IMR-90 (cell line): ENCODE data around the gene CD7. TPM values are rescaled to one million over a fixed set of nuclear protein-coding genes. Genes with fewer than 3 reads are reported as not detected.

Source experiments
- ATAC-seq: fragments of 200-7000 bp; cut with Tn5 transposase; 2 replicates; pipeline ENCODE4 v1.9.1; 2020; ENCODE audit warnings: low read depth, mild to moderate bottlenecking, moderate library complexity
- BruUV-seq: library from RNA; stranded (reverse); fragments of 400-500 nt; replicated peaks from 2 replicates; lab custom pipeline; 2021; lab: Mats Ljungman, UMichigan
- CTCF ChIA-PET: fragments of 300-600 bp; formaldehyde crosslinking; extraction: SDS; loops from one replicate; lab custom pipeline; 2021; ENCODE audit warnings: antibody characterized with exemption; lab: Yijun Ruan, JAX
- POLR2A ChIA-PET: fragments of 300-600 bp; sonication (Branson Sonifier 250); formaldehyde crosslinking; loops from one replicate; lab custom pipeline; 2022; ENCODE audit warnings: antibody characterized with exemption; ENCODE audit not compliant: unreplicated experiment; lab: Charles Lee
- DNase-seq: peaks from one replicate; pipeline ENCODE4 v3.0.0; 2013
- H2AFZ ChIP-seq: replicated peaks from 2 replicates; pipeline ENCODE3; 2013; ENCODE audit warnings: low read length, mild to moderate bottlenecking; ENCODE audit not compliant: poor library complexity
- H2AK5ac ChIP-seq: 2 replicates; pipeline ENCODE4 v1.6.1; 2013; ENCODE audit warnings: low read depth, low read length, inconsistent platforms
- H2AK9ac ChIP-seq: replicated peaks from 2 replicates; pipeline ENCODE3; 2013; ENCODE audit warnings: mild to moderate bottlenecking, low read depth, low read length, moderate library complexity; ENCODE audit not compliant: poor library complexity
- H2BK120ac ChIP-seq: 2 replicates; pipeline ENCODE4 v1.6.1; 2013; ENCODE audit warnings: low read depth, low read length, inconsistent platforms
- H2BK15ac ChIP-seq: 3 replicates; pipeline ENCODE4 v1.6.1; 2013; ENCODE audit warnings: low read depth, low read length, inconsistent platforms
- H2BK20ac ChIP-seq: 2 replicates; pipeline ENCODE4 v1.6.1; 2013; ENCODE audit warnings: low read depth, mild to moderate bottlenecking, inconsistent platforms, low read length, moderate library complexity
- H2BK5ac ChIP-seq: 2 replicates; pipeline ENCODE4 v1.6.1; 2013; ENCODE audit warnings: mild to moderate bottlenecking, low read depth, low read length, inconsistent platforms; ENCODE audit not compliant: poor library complexity, severe bottlenecking
- H3K14ac ChIP-seq: replicated peaks from 2 replicates; pipeline ENCODE4 v1.6.1; 2013; ENCODE audit warnings: low read depth, low read length, inconsistent platforms
- H3K18ac ChIP-seq: 2 replicates; pipeline ENCODE4 v1.6.1; 2013; ENCODE audit warnings: low read depth, low read length, control low read depth
- H3K23ac ChIP-seq: 2 replicates; pipeline ENCODE4 v1.6.1; 2013; ENCODE audit warnings: low read depth, low read length, inconsistent platforms
- H3K27ac ChIP-seq: 2 replicates; pipeline ENCODE4 v1.5.1; 2013; ENCODE audit warnings: mild to moderate bottlenecking, control low read depth, low read length; ENCODE audit not compliant: insufficient read depth
- H3K27me3 ChIP-seq: 2 replicates; pipeline ENCODE4 v1.6.1; 2013; ENCODE audit warnings: low read length; ENCODE audit not compliant: control insufficient read depth, insufficient read depth
- H3K36me3 ChIP-seq: 2 replicates; pipeline ENCODE4 v1.6.1; 2013; ENCODE audit warnings: low read length, mixed read lengths; ENCODE audit not compliant: control insufficient read depth, insufficient read depth
- H3K4ac ChIP-seq: 2 replicates; pipeline ENCODE4 v1.6.1; 2013; ENCODE audit warnings: low read depth, low read length, inconsistent platforms
- H3K4me1 ChIP-seq: 2 replicates; pipeline ENCODE4 v1.6.1; 2013; ENCODE audit warnings: low read length, mixed read lengths; ENCODE audit not compliant: control insufficient read depth, insufficient read depth
- H3K4me2 ChIP-seq: 2 replicates; pipeline ENCODE4 v1.6.1; 2013; ENCODE audit warnings: low read depth, mild to moderate bottlenecking, control low read depth, low read length, moderate library complexity
- H3K4me3 ChIP-seq: 2 replicates; pipeline ENCODE4 v1.5.1; 2013; ENCODE audit warnings: low read depth, mild to moderate bottlenecking, control low read depth, low read length, moderate library complexity; ENCODE audit not compliant: insufficient read depth
- H3K56ac ChIP-seq: 2 replicates; pipeline ENCODE4 v1.6.1; 2013; ENCODE audit warnings: low read length, inconsistent platforms; ENCODE audit not compliant: insufficient read depth; ENCODE audit errors: extremely low read depth
- H3K79me1 ChIP-seq, 2 experiments: 2 replicates each; pipeline ENCODE4 v1.6.1; 2013; ENCODE audit warnings: low read length in 2 of 2, inconsistent platforms in 1 of 2, low read depth in 1 of 2
- H3K9ac ChIP-seq: 2 replicates; pipeline ENCODE4 v1.6.1; 2013; ENCODE audit warnings: low read depth, low read length, control low read depth
- H3K9me1 ChIP-seq: 2 replicates; pipeline ENCODE4 v1.6.1; 2013; ENCODE audit warnings: low read length, inconsistent platforms; ENCODE audit not compliant: insufficient read depth
- H3K9me3 ChIP-seq: 2 replicates; pipeline ENCODE4 v1.6.1; 2013; ENCODE audit warnings: low read length; ENCODE audit not compliant: control insufficient read depth, insufficient read depth
- H4K20me1 ChIP-seq: 2 replicates; pipeline ENCODE4 v1.6.1; 2013; ENCODE audit warnings: low read length, inconsistent platforms; ENCODE audit not compliant: insufficient read depth
- H4K5ac ChIP-seq: 2 replicates; pipeline ENCODE4 v1.6.1; 2013; ENCODE audit warnings: mild to moderate bottlenecking, low read depth, low read length, control low read depth
- H4K8ac ChIP-seq, 2 experiments: 2 replicates each; pipeline ENCODE4 v1.6.1; 2013; ENCODE audit warnings: low read depth in 2 of 2, low read length in 2 of 2, control low read depth in 1 of 2, inconsistent platforms in 1 of 2
- H4K91ac ChIP-seq: 2 replicates; pipeline ENCODE4 v1.6.1; 2013; ENCODE audit warnings: low read depth, low read length, inconsistent platforms; ENCODE audit not compliant: insufficient read depth
- BHLHE40 ChIP-seq: fragments of 150-350 bp; IDR thresholded peaks from 2 replicates; pipeline ENCODE4 v1.6.1; 2016; ENCODE audit warnings: mild to moderate bottlenecking, low read depth, low read length
- CEBPB ChIP-seq: IDR thresholded peaks from 2 replicates; pipeline ENCODE4 v1.6.1; 2012; ENCODE audit warnings: low read depth, low read length, improper control_type of control experiment
- CHD1 ChIP-seq: IDR thresholded peaks from 2 replicates; pipeline ENCODE4 v1.6.1; 2012; ENCODE audit warnings: low read depth, low read length, improper control_type of control experiment
- ELK1 ChIP-seq: fragments of 150-350 bp; IDR thresholded peaks from 2 replicates; pipeline ENCODE4 v1.6.1; 2016; ENCODE audit warnings: low read depth, mild to moderate bottlenecking, low read length, moderate library complexity, borderline replicate concordance
- FOS ChIP-seq: fragments of 150-350 bp; IDR thresholded peaks from 2 replicates; pipeline ENCODE4 v1.6.1; 2016; ENCODE audit warnings: low read depth, low read length
- MAFK ChIP-seq: IDR thresholded peaks from 2 replicates; pipeline ENCODE4 v1.6.1; 2012; ENCODE audit warnings: low read depth, low read length, improper control_type of control experiment
- MAZ ChIP-seq: IDR thresholded peaks from 2 replicates; pipeline ENCODE4 v1.6.1; 2012; ENCODE audit warnings: low read depth, mild to moderate bottlenecking, low read length, improper control_type of control experiment, moderate library complexity, borderline replicate concordance
- MXI1 ChIP-seq: IDR thresholded peaks from 2 replicates; pipeline ENCODE4 v1.6.1; 2012; ENCODE audit warnings: low read depth, mild to moderate bottlenecking, low read length, moderate library complexity, borderline replicate concordance
- NFE2L2 ChIP-seq: fragments of 150-350 bp; IDR thresholded peaks from 2 replicates; pipeline ENCODE4 v1.6.1; 2016; ENCODE audit warnings: low read depth, mild to moderate bottlenecking, low read length
- POLR2A ChIP-seq: IDR thresholded peaks from 2 replicates; pipeline ENCODE4 v1.6.1; 2012; ENCODE audit warnings: mild to moderate bottlenecking, low read depth, low read length
- RAD21 ChIP-seq: IDR thresholded peaks from 2 replicates; pipeline ENCODE4 v1.6.1; 2012; ENCODE audit warnings: low read length, improper control_type of control experiment
- RCOR1 ChIP-seq: IDR thresholded peaks from 2 replicates; pipeline ENCODE4 v1.6.1; 2012; ENCODE audit warnings: mild to moderate bottlenecking, low read length, improper control_type of control experiment; ENCODE audit not compliant: insufficient replicate concordance
- RFX5 ChIP-seq: IDR thresholded peaks from 2 replicates; pipeline ENCODE4 v1.8.0; 2012; ENCODE audit warnings: low read depth, mild to moderate bottlenecking, low read length, moderate library complexity
- SMC3 ChIP-seq: fragments of 150-350 bp; IDR thresholded peaks from 2 replicates; pipeline ENCODE4 v1.6.1; 2016; ENCODE audit warnings: low read depth, mild to moderate bottlenecking, antibody characterized with exemption, low read length, moderate library complexity
- USF2 ChIP-seq: fragments of 150-350 bp; IDR thresholded peaks from 2 replicates; pipeline ENCODE4 v1.6.1; 2017; ENCODE audit warnings: mild to moderate bottlenecking, antibody characterized with exemption, low read length, low read depth
- WGBS, 2 experiments: methylation state at CpG; one replicate each; pipeline versions ENCODE4 v1.1.5 to v1.1.7; 2013; ENCODE audit warnings: missing lambda C conversion rate in 2 of 2; ENCODE audit not compliant: insufficient read length in 1 of 2; ENCODE audit errors: extremely low coverage in 2 of 2; 5-methylcytosine and 5-hydroxymethylcytosine counted together
- dilution Hi-C: fragments of 300-500 bp; cut with HindIII; formaldehyde crosslinking; loops from one replicate; pipeline ENCODE4 v1.14.3; 2018; ENCODE audit warnings: low sequenced_read_pairs; ENCODE audit not compliant: unreplicated experiment
- in situ Hi-C: fragments of 300-500 bp; cut with MboI; formaldehyde crosslinking; loops from 3 replicates; pipeline ENCODE4 v1.14.3; 2019; ENCODE audit warnings: low sequenced_read_pairs, inconsistent platforms, mixed read lengths
- intact Hi-C: fragments of 100-400 bp; cut with micrococcal nuclease; formaldehyde crosslinking; loops from 2 replicates; pipeline ENCODE4 v1.10.0; 2022
- polyA plus RNA-seq, 3 experiments: library from polyadenylated mRNA; depleted of rRNA; stranded (reverse); fragments of >200 nt; gene quantifications; 2 replicates each; pipeline ENCODE4 v1.2.3, GENCODE V29; 2012; ENCODE audit warnings: low replicate concordance in 1 of 3
- total RNA-seq: library from RNA; depleted of rRNA; stranded (reverse); fragments of >200 nt; gene quantifications from 2 replicates; pipeline ENCODE4 v1.2.3, GENCODE V29; 2012
- TF ChIP-seq, protein P1 (sequence below): conservative IDR thresholded peaks from 2 replicates; pipeline ENCODE4 v1.5.1; 2012; ENCODE audit warnings: mild to moderate bottlenecking, low read depth, low read length, improper control_type of control experiment

Gene CD7
- total and polyA plus RNA-seq, 2 of the 4 experiments (the other 2 are of a cell fraction), result not detected

DNA sequence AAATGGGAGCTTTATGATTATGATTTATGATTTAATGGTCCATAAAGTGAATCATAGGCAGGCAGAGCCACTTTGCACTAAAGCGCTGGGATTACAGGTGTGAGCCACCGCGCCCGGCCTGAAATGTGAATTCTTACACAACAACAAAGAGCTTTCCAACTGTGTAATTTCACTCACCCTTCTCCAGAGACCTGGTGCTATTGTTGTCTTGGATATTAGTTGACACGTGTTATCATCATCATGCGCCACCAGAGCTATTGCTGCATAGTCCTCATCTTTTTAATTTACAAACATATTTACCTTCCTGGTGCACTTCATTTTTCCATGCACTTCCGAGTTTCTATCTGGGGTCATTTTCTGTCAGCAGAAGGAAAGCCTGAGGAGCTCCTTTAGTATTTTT lies 49.3 kb upstream of the CD7 start:
- WGBS, 2 experiments, result no CpG with 5 or more reads among the region's 7 CpGs
- Histone ChIP-seq H3K27ac (no peak overlapping the region), H3K36me3 (no peaks in the 10 kb centered on the region), H2BK120ac (no peak overlapping the region), H2AK5ac (no peak overlapping the region), H4K8ac (no peak overlapping the region), H3K4me2 (no peak overlapping the region), H3K27me3 (peaks cover 37% of the 10 kb centered on the region), H3K23ac (no peak overlapping the region), H2AK9ac (no peak overlapping the region), H2BK15ac (no peak overlapping the region), H3K4ac (no peak overlapping the region), H3K4me1 (no peaks in the 10 kb centered on the region), H2AFZ (no peak overlapping the region), H4K91ac (no peak overlapping the region), H4K5ac (no peak overlapping the region), H3K56ac (no peak overlapping the region), H3K9me3 (no peaks in the 10 kb centered on the region), H2BK20ac (no peak overlapping the region), H4K20me1 (no peaks in the 10 kb centered on the region), H3K79me1 (no peaks in the 10 kb centered on the region), H3K4me3 (no peak overlapping the region), H3K14ac (no peak overlapping the region), H3K18ac (no peak overlapping the region), H3K9me1 (no peaks in the 10 kb centered on the region), H3K9ac (no peak overlapping the region), H2BK5ac (no peak overlapping the region)
- CTCF ChIA-PET, result no interaction called here
- POLR2A ChIA-PET, result no interaction called here
- in situ Hi-C loops, result no loop called here
- no TSS peak for BruUV-seq
- dilution Hi-C loops, result no loop called here
- DNase-seq (no peak), ATAC-seq (no peak)
- TF ChIP-seq POLR2A (no peak), RFX5 (no peak), CHD1 (no peak), RCOR1 (no peak), MXI1 (no peak), NFE2L2 (no peak), ELK1 (no peak), RAD21 (no peak), USF2 (no peak), MAFK (no peak), CEBPB (no peak), SMC3 (no peak), FOS (no peak), MAZ (no peak), BHLHE40 (no peak)
- TF ChIP-seq, protein P1, sequence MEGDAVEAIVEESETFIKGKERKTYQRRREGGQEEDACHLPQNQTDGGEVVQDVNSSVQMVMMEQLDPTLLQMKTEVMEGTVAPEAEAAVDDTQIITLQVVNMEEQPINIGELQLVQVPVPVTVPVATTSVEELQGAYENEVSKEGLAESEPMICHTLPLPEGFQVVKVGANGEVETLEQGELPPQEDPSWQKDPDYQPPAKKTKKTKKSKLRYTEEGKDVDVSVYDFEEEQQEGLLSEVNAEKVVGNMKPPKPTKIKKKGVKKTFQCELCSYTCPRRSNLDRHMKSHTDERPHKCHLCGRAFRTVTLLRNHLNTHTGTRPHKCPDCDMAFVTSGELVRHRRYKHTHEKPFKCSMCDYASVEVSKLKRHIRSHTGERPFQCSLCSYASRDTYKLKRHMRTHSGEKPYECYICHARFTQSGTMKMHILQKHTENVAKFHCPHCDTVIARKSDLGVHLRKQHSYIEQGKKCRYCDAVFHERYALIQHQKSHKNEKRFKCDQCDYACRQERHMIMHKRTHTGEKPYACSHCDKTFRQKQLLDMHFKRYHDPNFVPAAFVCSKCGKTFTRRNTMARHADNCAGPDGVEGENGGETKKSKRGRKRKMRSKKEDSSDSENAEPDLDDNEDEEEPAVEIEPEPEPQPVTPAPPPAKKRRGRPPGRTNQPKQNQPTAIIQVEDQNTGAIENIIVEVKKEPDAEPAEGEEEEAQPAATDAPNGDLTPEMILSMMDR, result no peak
- intact Hi-C loops, result no loop called here
